OCI-LY7 (cell line): Measurements from ENCODE around the gene CCDC91. TPM values are rescaled to one million over a fixed set of nuclear protein-coding genes. Genes with fewer than 3 reads are reported as not detected.
"Not testable (repeated sequence)": the region's sequence is repeated elsewhere in the genome, so short reads cannot be mapped to it uniquely, and the experiment has no call there.

ENCODE experiments used
- BruUV-seq: library from RNA; stranded (reverse); fragments of 400-500 nt; replicated peaks from 2 replicates; lab custom pipeline; 2021; lab: Mats Ljungman, UMichigan
- CTCF ChIA-PET: fragments of 300-600 bp; sonication (Branson Sonifier 250); formaldehyde crosslinking; loops from one replicate; lab custom pipeline; 2022; ENCODE audit warnings: antibody characterized with exemption; ENCODE audit not compliant: unreplicated experiment; lab: Charles Lee
- POLR2A ChIA-PET: fragments of 300-600 bp; sonication (Branson Sonifier 250); formaldehyde crosslinking; loops from one replicate; lab custom pipeline; 2022; ENCODE audit warnings: antibody characterized with exemption; lab: Charles Lee
- DNase-seq: peaks from one replicate; pipeline ENCODE4 v3.0.0-alpha.2; 2015; ENCODE audit warnings: low spot score
- H2AFZ ChIP-seq: fragments of 200-600 bp; sonication (generic), shearing (Covaris generic); 2 replicates; pipeline ENCODE4 v1.6.1; 2014; ENCODE audit warnings: mild to moderate bottlenecking, antibody characterized with exemption, low read length, moderate library complexity
- H3K27ac ChIP-seq: fragments of 200-600 bp; sonication (generic); 2 replicates; pipeline ENCODE4 v1.5.1; 2014; ENCODE audit warnings: mixed run types, low read depth, mild to moderate bottlenecking, moderate library complexity, low read length, inconsistent platforms; ENCODE audit not compliant: poor library complexity, severe bottlenecking
- H3K36me3 ChIP-seq: fragments of 200-600 bp; sonication (generic); 2 replicates; pipeline ENCODE4 v1.6.1; 2014; ENCODE audit warnings: mild to moderate bottlenecking, antibody characterized with exemption, low read length, moderate library complexity, mixed read lengths; ENCODE audit not compliant: insufficient read depth
- H3K4me1 ChIP-seq: fragments of 200-600 bp; sonication (generic); 2 replicates; pipeline ENCODE4 v1.5.1; 2014; ENCODE audit warnings: mild to moderate bottlenecking, low read length; ENCODE audit not compliant: insufficient read depth, poor library complexity, severe bottlenecking
- H3K4me2 ChIP-seq: fragments of 200-600 bp; sonication (generic); 2 replicates; pipeline ENCODE4 v1.6.1; 2014; ENCODE audit warnings: mild to moderate bottlenecking, low read length
- H3K4me3 ChIP-seq: fragments of 200-600 bp; sonication (generic); 2 replicates; pipeline ENCODE4 v1.5.1; 2014; ENCODE audit warnings: mild to moderate bottlenecking, low read depth, low read length; ENCODE audit not compliant: poor library complexity, severe bottlenecking
- H3K79me2 ChIP-seq: fragments of 200-600 bp; sonication (generic); 2 replicates; pipeline ENCODE4 v1.6.1; 2016; ENCODE audit warnings: low read depth, mild to moderate bottlenecking, low read length, moderate library complexity, mixed read lengths; ENCODE audit not compliant: insufficient read depth
- H3K9me2 ChIP-seq: fragments of 200-600 bp; sonication (generic); 2 replicates; pipeline ENCODE4 v1.6.1; 2016; ENCODE audit warnings: mild to moderate bottlenecking, low read length, mixed read lengths; ENCODE audit not compliant: insufficient read depth
- H3K9me3 ChIP-seq: fragments of 200-600 bp; sonication (generic); 2 replicates; pipeline ENCODE4 v1.6.1; 2014; ENCODE audit warnings: mild to moderate bottlenecking, mixed run types, low read length, mixed read lengths
- H4K20me1 ChIP-seq: fragments of 200-600 bp; sonication (generic); 2 replicates; pipeline ENCODE4 v1.6.1; 2014; ENCODE audit warnings: mild to moderate bottlenecking, antibody characterized with exemption, low read length, moderate library complexity, mixed read lengths; ENCODE audit not compliant: insufficient read depth
- CTCF ChIP-seq: fragments of 200-600 bp; sonication (generic); conservative IDR thresholded peaks from 2 replicates; pipeline ENCODE4 v1.5.1; 2014; ENCODE audit warnings: mild to moderate bottlenecking, antibody characterized with exemption, low read length, moderate library complexity, mixed read lengths
- EZH2phosphoT487 ChIP-seq: fragments of 200-600 bp; sonication (generic); IDR thresholded peaks from 2 replicates; pipeline ENCODE4 v1.6.1; 2018; ENCODE audit warnings: low read depth, borderline replicate concordance, mild to moderate bottlenecking, mixed run types, antibody characterized with exemption, low read length, moderate library complexity, mixed read lengths
- intact Hi-C: fragments of 100-400 bp; cut with micrococcal nuclease; formaldehyde crosslinking; loops from one replicate; pipeline ENCODE4 v1.10.0; 2022; ENCODE audit not compliant: unreplicated experiment
- total RNA-seq, 2 experiments: library from RNA; depleted of rRNA in 1 of 2; stranded (reverse); fragments of >200 nt in 1 of 2; shearing (Covaris generic) in 1 of 2; gene quantifications; 2 replicates each; pipeline ENCODE4 v1.2.3, GENCODE V29; 2014 to 2022

The CCDC91 gene
- total RNA-seq, 2 experiments from 2014 or later = 15.8 to 23.8 TPM

- H3K4me2 ChIP-seq = no peak overlapping the region
- no TSS peak for BruUV-seq
- no peaks in the 10 kb centered on the region for H3K79me2 ChIP-seq
- H3K9me2 ChIP-seq = no peaks in the 10 kb centered on the region
- no peaks in the 10 kb centered on the region for H3K36me3 ChIP-seq
- POLR2A ChIA-PET = no interaction called here
- CTCF ChIA-PET = no interaction called here
- DNase-seq = no peak
- no peaks in the 10 kb centered on the region for H3K9me3 ChIP-seq
- H3K27ac ChIP-seq = no peak overlapping the region
- no peak overlapping the region for H2AFZ ChIP-seq
- no peak overlapping the region for H3K4me3 ChIP-seq
- H4K20me1 ChIP-seq = no peaks in the 10 kb centered on the region
- no peak for TF ChIP-seq EZH2phosphoT487
- no peak for TF ChIP-seq CTCF
- intact Hi-C loops = no loop called here
- H3K4me1 ChIP-seq = no peaks in the 10 kb centered on the region
These were observed 130.1 kb downstream of the CCDC91 start for GRCh38 chr12:28320353-28320752.

- TF ChIP-seq EZH2phosphoT487 = no peak
- no peak for TF ChIP-seq CTCF
- H3K36me3 ChIP-seq = no peaks in the 10 kb centered on the region; the same call in 1 of the 2 replicates
- no peak overlapping the region for H3K27ac ChIP-seq
- H2AFZ ChIP-seq = no peak overlapping the region
- H3K9me3 ChIP-seq = no peaks in the 10 kb centered on the region
- POLR2A ChIA-PET = interaction anchor here (0.6 kb wide), 1 partner anchor 23 kb away, joined by 3 read pairs; no protein-coding TSS in a partner anchor
- H3K4me3 ChIP-seq = no peak overlapping the region
- H4K20me1 ChIP-seq = no peaks in the 10 kb centered on the region
- H3K4me1 ChIP-seq = no peaks in the 10 kb centered on the region
- H3K4me2 ChIP-seq = no peak overlapping the region
- no peak for DNase-seq
- no peaks in the 10 kb centered on the region for H3K79me2 ChIP-seq
- no TSS peak for BruUV-seq
- no peaks in the 10 kb centered on the region for H3K9me2 ChIP-seq
- intact Hi-C loops = no loop called here
- CTCF ChIA-PET = no interaction called here
These were observed 137.5 kb downstream of the CCDC91 start for GRCh38 chr12:28327722-28328121.

DNA sequence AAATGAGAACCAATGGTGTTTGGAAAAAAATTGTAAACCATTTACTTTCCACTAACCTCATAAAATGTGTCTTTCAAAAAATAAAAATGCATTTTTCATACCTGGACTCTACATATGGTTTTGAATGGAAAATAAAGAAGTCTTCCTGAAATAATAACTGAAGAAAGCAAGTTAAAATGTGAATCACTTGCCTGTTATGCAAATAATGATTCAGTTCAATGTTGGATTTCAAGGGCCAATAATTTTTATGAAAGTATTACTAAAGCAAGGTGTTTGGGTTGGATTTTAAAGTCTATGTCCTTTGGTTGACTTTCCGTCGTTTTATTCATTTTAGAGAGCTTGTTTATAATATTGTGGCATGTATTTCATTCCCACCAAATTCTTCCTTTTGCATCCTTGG is 138.7 kb downstream of the CCDC91 start:
- intact Hi-C loops = no loop called here
- no peak overlapping the region for H3K4me2 ChIP-seq

DNA sequence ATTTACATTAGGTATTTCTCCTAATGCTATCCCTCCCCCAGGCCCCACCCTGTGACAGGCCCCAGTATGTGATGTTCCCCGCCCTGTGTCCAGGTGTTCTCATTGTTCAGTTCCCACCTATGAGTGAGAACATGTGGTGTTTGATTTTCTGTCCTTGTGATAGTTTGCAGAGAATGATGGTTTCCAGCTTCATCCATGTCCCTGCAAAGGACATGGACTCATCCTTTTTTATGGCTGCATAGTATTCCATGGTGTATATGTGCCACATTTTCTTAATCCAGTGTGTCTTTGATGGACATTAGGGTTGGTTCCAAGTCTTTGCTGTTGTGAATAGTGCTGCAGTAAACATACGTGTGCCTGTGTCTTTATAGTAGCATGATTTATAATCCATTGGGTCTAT is 139.5 kb downstream of the CCDC91 start:
- CTCF ChIA-PET, intact Hi-C loops, H4K20me1 ChIP-seq, DNase-seq, H3K4me3 ChIP-seq, H3K4me1 ChIP-seq, H3K79me2 ChIP-seq, H3K27ac ChIP-seq, H3K36me3 ChIP-seq, H3K9me3 ChIP-seq, BruUV-seq, H2AFZ ChIP-seq, H3K9me2 ChIP-seq, H3K4me2 ChIP-seq: not testable (repeated sequence)
- POLR2A ChIA-PET = interaction anchor here (0.6 kb wide), 1 partner anchor 1590 kb away, joined by 5 read pairs; no protein-coding TSS in a partner anchor

More for the DNA sequence above, 138.7 kb downstream of the CCDC91 start:
- H3K79me2 ChIP-seq = no peaks in the 10 kb centered on the region
- no peak for DNase-seq
- no peaks in the 10 kb centered on the region for H3K4me1 ChIP-seq
- POLR2A ChIA-PET = interaction anchor here (0.7 to 0.9 kb wide), 2 partner anchors 72 to 631 kb away, joined by 3 to 4 read pairs; no protein-coding TSS in a partner anchor
- no peaks in the 10 kb centered on the region for H4K20me1 ChIP-seq
- no peak overlapping the region for H3K4me3 ChIP-seq
- no peaks in the 10 kb centered on the region for H3K9me2 ChIP-seq
- no peaks in the 10 kb centered on the region; the same call in 1 of the 2 replicates for H3K36me3 ChIP-seq
- no peaks in the 10 kb centered on the region for H3K9me3 ChIP-seq
- no TSS peak for BruUV-seq
- CTCF ChIA-PET = no interaction called here
- TF ChIP-seq EZH2phosphoT487 (no peak), CTCF (no peak)
- H3K27ac ChIP-seq = no peak overlapping the region
- H2AFZ ChIP-seq = no peak overlapping the region
